ENCODE measurements around the gene RBMS3.

RBMS3 gene

DNA sequence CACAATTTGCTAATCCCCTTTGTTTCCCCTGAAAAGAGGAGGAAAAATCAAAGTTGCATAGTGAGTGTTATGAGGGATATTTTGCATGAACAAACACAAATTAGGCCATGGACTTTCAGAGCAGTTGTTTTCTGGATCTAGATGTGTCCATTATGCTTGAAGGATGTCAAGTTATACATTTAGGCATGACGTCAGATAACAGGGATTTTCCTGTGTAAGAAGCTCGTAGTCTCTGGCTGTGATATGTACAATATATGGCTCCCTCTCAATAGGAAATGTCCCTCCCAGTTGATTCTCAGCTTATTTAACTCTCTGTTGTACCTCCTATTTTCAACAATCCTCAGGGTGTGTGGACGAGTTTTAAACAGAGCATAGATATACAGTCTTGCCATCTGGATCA is 171.0 kb downstream of the RBMS3 start:
- TF ChIP-seq, protein P1, sequence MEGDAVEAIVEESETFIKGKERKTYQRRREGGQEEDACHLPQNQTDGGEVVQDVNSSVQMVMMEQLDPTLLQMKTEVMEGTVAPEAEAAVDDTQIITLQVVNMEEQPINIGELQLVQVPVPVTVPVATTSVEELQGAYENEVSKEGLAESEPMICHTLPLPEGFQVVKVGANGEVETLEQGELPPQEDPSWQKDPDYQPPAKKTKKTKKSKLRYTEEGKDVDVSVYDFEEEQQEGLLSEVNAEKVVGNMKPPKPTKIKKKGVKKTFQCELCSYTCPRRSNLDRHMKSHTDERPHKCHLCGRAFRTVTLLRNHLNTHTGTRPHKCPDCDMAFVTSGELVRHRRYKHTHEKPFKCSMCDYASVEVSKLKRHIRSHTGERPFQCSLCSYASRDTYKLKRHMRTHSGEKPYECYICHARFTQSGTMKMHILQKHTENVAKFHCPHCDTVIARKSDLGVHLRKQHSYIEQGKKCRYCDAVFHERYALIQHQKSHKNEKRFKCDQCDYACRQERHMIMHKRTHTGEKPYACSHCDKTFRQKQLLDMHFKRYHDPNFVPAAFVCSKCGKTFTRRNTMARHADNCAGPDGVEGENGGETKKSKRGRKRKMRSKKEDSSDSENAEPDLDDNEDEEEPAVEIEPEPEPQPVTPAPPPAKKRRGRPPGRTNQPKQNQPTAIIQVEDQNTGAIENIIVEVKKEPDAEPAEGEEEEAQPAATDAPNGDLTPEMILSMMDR (IDR thresholded peaks at IDR 0.05): no peak

GRCh38 chr3:29452934-29453283 is 172.0 kb downstream of the RBMS3 start:
- TF ChIP-seq, protein P1 (IDR thresholded peaks at IDR 0.05): no peak

GRCh38 chr3:29453284-29454001 is 172.6 kb downstream of the RBMS3 start:
- TF ChIP-seq, protein P1 (IDR thresholded peaks at IDR 0.05): no peak

- TF ChIP-seq, protein P1 (IDR thresholded peaks at IDR 0.05): no peak
Observed at GRCh38 chr3:29454161-29454611, 173.3 kb downstream of the RBMS3 start.

GRCh38 chr3:29456901-29457300 is 176.0 kb downstream of the RBMS3 start:
- TF ChIP-seq, protein P1 (IDR thresholded peaks at IDR 0.05): no peak

DNA sequence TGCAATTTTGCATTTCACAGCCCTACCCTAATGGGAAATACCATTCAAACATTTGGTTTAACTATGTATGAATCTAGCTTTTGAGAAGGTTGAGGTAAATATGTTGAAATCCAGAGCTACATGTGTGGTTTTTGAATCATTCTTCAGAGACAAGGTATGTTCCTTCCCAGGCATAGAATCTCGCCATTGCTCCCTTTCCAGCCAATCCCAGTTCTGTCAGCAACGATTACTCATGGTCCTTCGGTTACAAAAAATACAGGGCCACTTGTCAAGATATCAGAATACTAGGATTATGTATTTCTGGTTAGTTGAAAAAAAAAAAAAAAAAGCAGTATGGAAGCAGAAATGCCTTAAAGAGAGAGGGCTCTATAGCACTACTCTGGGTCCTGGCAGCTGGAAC is 182.4 kb downstream of the RBMS3 start:
- TF ChIP-seq, protein P1 (IDR thresholded peaks at IDR 0.05): no peak

- TF ChIP-seq, protein P1 (IDR thresholded peaks at IDR 0.05): no peak
Observed at GRCh38 chr3:29465836-29466235, 185.0 kb downstream of the RBMS3 start.

GRCh38 chr3:29466442-29466841 is 185.6 kb downstream of the RBMS3 start:
- TF ChIP-seq, protein P1 (IDR thresholded peaks at IDR 0.05): no peak

Measured in LNCAP (cell line).